22Rv1 (cell line): ENCODE measurements around the gene CACNA1F.

Experiments
- H3K27ac ChIP-seq: fragments of 450-650 bp; 2 replicates; pipeline ENCODE4 v1.5.1; 2017
- CTCF ChIP-seq: fragments of 450-650 bp; IDR thresholded peaks from 2 replicates; pipeline ENCODE4 v1.5.1; 2017; ENCODE audit warnings: mild to moderate bottlenecking
- ZFX ChIP-seq: fragments of 450-650 bp; IDR thresholded peaks from 2 replicates; pipeline ENCODE4 v1.6.1; 2017; ENCODE audit warnings: antibody characterized with exemption, borderline replicate concordance

CACNA1F gene

GRCh38 chrX:49272421-49272820, 39.3 kb upstream of the CACNA1F start:
- no peak for TF ChIP-seq ZFX
- no peak overlapping the region for H3K27ac ChIP-seq

GRCh38 chrX:49271341-49271740, 38.2 kb upstream of the CACNA1F start:
- H3K27ac ChIP-seq = no peak overlapping the region
- TF ChIP-seq CTCF (no peak), ZFX (no peak)

GRCh38 chrX:49270249-49270921, 37.2 kb upstream of the CACNA1F start:
- peak overlapping the region; percentile 83 for H3K27ac ChIP-seq
- TF ChIP-seq CTCF = no peak
- no peak for TF ChIP-seq ZFX

- TF ChIP-seq ZFX (no peak), CTCF (no peak)
- peak within 1 kb of the TSS; percentile 83 for H3K27ac ChIP-seq
Measured at GRCh38 chrX:49269767-49270248, 36.7 kb upstream of the CACNA1F start, which contains the start of gene PPP1R3F. PPP1R3F (plus strand) TSS chrX:49269793; CDS start chrX:49269870, 77 bp downstream.

GRCh38 chrX:49269010-49269766, 36.0 kb upstream of the CACNA1F start:
- no peak for TF ChIP-seq ZFX
- TF ChIP-seq CTCF = no peak
- peak overlapping the region; percentile 83 for H3K27ac ChIP-seq

- peak overlapping the region; percentile 83 for H3K27ac ChIP-seq
Measured at GRCh38 chrX:49268702-49269009, 35.5 kb upstream of the CACNA1F start.

More at GRCh38 chrX:49268702-49269009, 35.5 kb upstream of the CACNA1F start:
- TF ChIP-seq CTCF (no peak), ZFX (no peak)
